H1 (cell line): ENCODE measurements around the gene S100A12. TPM values are rescaled to one million over a fixed set of nuclear protein-coding genes. Genes with fewer than 3 reads are reported as not detected.

Experiments used
- KDM5A ChIP-seq: fragments of 200-600 bp; IDR thresholded peaks from 2 replicates; pipeline ENCODE4 v1.7.1; 2012; ENCODE audit warnings: mild to moderate bottlenecking, low read length, inconsistent platforms, mixed read lengths
- SIRT6 ChIP-seq: IDR thresholded peaks from one replicate; pipeline ENCODE4 v1.7.1; 2012; ENCODE audit warnings: low read length, inconsistent platforms
- ZNF274 ChIP-seq: IDR thresholded peaks from 2 replicates; pipeline ENCODE4 v1.7.0; 2012; ENCODE audit warnings: low read length, borderline replicate concordance; ENCODE audit errors: extremely low read depth
- polyA plus RNA-seq, 7 experiments: library from polyadenylated mRNA; depleted of rRNA in 3 of 7; stranded (reverse) in 5 of 7; unstranded in 2 of 7; fragments of >200 nt in 5 of 7; fragments of 200-250 nt in 2 of 7; gene quantifications; 1 replicate in 5 of 7; 2 replicates in 1 of 7; 4 replicates in 1 of 7; pipeline versions ENCODE4 v1.2.1 to v1.2.3, GENCODE V29; 2011 to 2013; ENCODE audit warnings: missing spikeins in 2 of 7, mixed read lengths in 2 of 7
- total RNA-seq: library from RNA; stranded (reverse); fragmentation: NEBNext Ultra II Directional; extraction: Animal tissue kit (Norgen Biotek cat#: 25700); gene quantifications from 2 replicates; pipeline ENCODE4 v1.2.1, GENCODE V29; 2021

The S100A12 gene
- total and polyA plus RNA-seq, 2 of the 8 experiments (the other 6 are each of a cell fraction or from before 2014, with no cell fraction given): not detected

DNA sequence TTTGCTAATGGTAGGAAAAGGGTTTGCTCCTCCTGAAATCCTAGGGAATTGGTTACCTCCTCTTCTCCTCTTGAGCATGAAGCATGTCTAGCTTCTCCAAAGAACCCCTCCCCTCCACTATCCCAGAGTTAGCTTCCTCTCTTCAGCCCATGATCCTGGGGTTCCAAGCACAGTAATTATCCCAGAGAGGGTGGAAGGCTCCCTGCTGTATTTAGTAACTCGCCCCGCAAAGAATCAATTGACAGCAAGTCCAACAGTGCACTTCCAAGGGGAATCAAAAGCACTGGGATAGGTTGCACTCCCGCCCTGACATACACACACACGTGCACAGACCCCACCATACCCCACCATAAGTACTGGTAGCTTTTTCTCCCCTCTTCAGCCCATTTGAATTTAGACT, 12.4 kb upstream of the S100A12 start (continued):
- TF ChIP-seq SIRT6 (no peak), ZNF274 (no peak), KDM5A (no peak)
